ENCODE data around the gene HAS3. TPM values are rescaled to one million over a fixed set of nuclear protein-coding genes. Genes with fewer than 3 reads are reported as not detected.

HAS3 gene
- total and polyA plus RNA-seq, 2 donors from 2014 or later = 0.34 to 2.1 TPM

GRCh38 chr16:69111216-69111875 lies 5.9 kb downstream of the HAS3 start:
- FAIRE-seq (no peak), DNase-seq (no peak)
- intact Hi-C loops (cut with DNase I) = no loop called here
- no peak overlapping the region for H3K27ac ChIP-seq (ENCODE audit: low read depth in 2 of 2, low read length in 2 of 2)
- TF ChIP-seq, protein P1, sequence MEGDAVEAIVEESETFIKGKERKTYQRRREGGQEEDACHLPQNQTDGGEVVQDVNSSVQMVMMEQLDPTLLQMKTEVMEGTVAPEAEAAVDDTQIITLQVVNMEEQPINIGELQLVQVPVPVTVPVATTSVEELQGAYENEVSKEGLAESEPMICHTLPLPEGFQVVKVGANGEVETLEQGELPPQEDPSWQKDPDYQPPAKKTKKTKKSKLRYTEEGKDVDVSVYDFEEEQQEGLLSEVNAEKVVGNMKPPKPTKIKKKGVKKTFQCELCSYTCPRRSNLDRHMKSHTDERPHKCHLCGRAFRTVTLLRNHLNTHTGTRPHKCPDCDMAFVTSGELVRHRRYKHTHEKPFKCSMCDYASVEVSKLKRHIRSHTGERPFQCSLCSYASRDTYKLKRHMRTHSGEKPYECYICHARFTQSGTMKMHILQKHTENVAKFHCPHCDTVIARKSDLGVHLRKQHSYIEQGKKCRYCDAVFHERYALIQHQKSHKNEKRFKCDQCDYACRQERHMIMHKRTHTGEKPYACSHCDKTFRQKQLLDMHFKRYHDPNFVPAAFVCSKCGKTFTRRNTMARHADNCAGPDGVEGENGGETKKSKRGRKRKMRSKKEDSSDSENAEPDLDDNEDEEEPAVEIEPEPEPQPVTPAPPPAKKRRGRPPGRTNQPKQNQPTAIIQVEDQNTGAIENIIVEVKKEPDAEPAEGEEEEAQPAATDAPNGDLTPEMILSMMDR (IDR thresholded peaks at IDR 0.05; ENCODE audit: borderline replicate concordance, extremely low read depth, insufficient read depth) = no peak
- H3K27me3 ChIP-seq (ENCODE audit: control insufficient read depth, insufficient read depth, low read length) = no peaks in the 10 kb centered on the region
- no peak overlapping the region for H3K9ac ChIP-seq (ENCODE audit: low read length in 3 of 3)
- no peak overlapping the region for H3K4me3 ChIP-seq (ENCODE audit: low read length in 3 of 3)
- H3K36me3 ChIP-seq (ENCODE audit: control insufficient read depth in 2 of 3, insufficient read depth in 3 of 3, low read length in 3 of 3) = peaks cover 0 to 17% (median 2%) of the 10 kb centered on the region in 3 donors
- no peaks in the 10 kb centered on the region for H3K9me3 ChIP-seq (ENCODE audit: control insufficient read depth in 2 of 3, insufficient read depth in 1 of 3, low read length in 3 of 3)
- peaks cover 0 to 18% (median 12%) of the 10 kb centered on the region in 3 donors for H3K4me1 ChIP-seq (ENCODE audit: control insufficient read depth in 2 of 3, insufficient read depth in 2 of 3, low read depth in 1 of 3, low read length in 3 of 3)

DNA sequence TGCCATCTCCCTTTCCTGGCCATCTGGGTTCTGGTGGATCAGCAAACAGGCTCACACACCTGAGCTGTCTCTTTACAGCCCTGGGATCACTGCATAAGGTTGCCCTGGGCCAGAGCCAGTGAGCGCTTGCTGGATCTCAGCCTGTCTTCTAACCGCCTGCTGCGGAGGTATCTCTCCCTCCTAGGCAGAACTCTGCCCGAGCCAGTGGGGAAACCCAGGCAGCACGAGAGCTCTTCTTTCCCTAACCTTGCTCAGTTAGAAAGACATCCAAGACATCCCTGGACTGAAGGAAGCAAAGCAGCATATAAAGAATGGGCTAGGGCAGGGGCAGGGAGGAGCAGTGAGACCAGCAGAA lies 6.4 kb downstream of the HAS3 start:
- TF ChIP-seq, protein P1 (IDR thresholded peaks at IDR 0.05; ENCODE audit: borderline replicate concordance, extremely low read depth, insufficient read depth) = no peak

DNA sequence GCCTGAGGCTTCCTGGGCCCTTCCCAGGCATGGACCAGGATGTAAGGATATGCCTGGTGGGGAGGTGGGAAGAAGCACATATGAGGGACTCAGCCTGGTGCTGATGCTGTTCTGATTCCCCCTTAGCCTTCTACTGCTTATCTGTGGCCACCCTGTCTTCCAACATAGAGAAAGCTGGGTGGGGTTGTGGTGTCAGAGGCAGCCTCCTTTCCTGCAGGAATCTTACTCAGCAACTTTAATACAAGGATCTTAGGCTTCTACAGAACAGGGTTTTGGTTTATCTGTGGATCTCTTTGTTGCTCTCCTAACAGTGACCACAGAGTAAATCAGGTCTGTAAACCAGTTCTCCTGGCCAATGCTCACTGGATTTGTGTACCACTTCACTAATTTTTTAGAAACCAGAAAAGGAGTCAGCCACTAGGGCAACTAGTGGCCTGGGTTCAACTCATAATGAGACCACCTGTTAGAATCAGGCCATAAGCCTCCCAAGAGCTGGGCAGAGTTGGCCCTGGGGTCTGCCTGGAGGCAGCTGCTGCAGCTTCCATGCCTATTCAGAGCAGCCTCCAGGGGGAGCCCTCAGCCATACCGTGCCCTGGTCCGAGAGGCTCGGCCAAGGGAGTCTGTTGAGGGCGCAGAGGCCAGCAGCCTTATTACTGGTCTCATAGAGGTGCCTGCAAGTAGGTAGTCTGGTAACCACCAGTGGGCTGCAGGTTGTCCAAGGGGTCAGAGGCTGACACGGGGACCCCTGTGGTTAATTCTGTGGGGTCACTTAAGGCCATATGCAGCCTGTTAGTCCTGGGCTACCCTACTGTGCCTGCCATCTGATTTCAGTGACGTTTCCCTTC lies 7.1 kb downstream of the HAS3 start:
- intact Hi-C loops (cut with DNase I) = no loop called here
- peaks cover 0 to 18% (median 11%) of the 10 kb centered on the region in 3 donors for H3K4me1 ChIP-seq (ENCODE audit: control insufficient read depth in 2 of 3, insufficient read depth in 2 of 3, low read depth in 1 of 3, low read length in 3 of 3)
- H3K27ac ChIP-seq (ENCODE audit: low read depth in 2 of 2, low read length in 2 of 2) = no peak overlapping the region
- H3K9ac ChIP-seq (ENCODE audit: low read length in 3 of 3) = no peak overlapping the region
- H3K9me3 ChIP-seq (ENCODE audit: control insufficient read depth in 2 of 3, insufficient read depth in 1 of 3, low read length in 3 of 3) = no peaks in the 10 kb centered on the region
- TF ChIP-seq, protein P1 (IDR thresholded peaks at IDR 0.05; ENCODE audit: borderline replicate concordance, extremely low read depth, insufficient read depth) = peak; percentile 62
- peaks cover 0 to 17% (median 2%) of the 10 kb centered on the region in 3 donors for H3K36me3 ChIP-seq (ENCODE audit: control insufficient read depth in 2 of 3, insufficient read depth in 3 of 3, low read length in 3 of 3)
- FAIRE-seq (no peak), DNase-seq (peak; percentile 37 to 79 (median 52))
- H3K4me3 ChIP-seq (ENCODE audit: low read length in 3 of 3) = no peak overlapping the region
- H3K27me3 ChIP-seq (ENCODE audit: control insufficient read depth, insufficient read depth, low read length) = no peaks in the 10 kb centered on the region

More for the DNA sequence above, 6.4 kb downstream of the HAS3 start:
- Histone ChIP-seq H3K27me3 (ENCODE audit: control insufficient read depth, insufficient read depth, low read length) (no peaks in the 10 kb centered on the region), H3K4me1 (ENCODE audit: control insufficient read depth in 2 of 3, insufficient read depth in 2 of 3, low read depth in 1 of 3, low read length in 3 of 3) (peaks cover 0 to 17% (median 17%) of the 10 kb centered on the region in 3 donors), H3K4me3 (ENCODE audit: low read length in 3 of 3) (no peak overlapping the region), H3K27ac (ENCODE audit: low read depth in 2 of 2, low read length in 2 of 2) (no peak overlapping the region), H3K36me3 (ENCODE audit: control insufficient read depth in 2 of 3, insufficient read depth in 3 of 3, low read length in 3 of 3) (peaks cover 0 to 17% (median 2%) of the 10 kb centered on the region in 3 donors), H3K9ac (ENCODE audit: low read length in 3 of 3) (no peak overlapping the region), H3K9me3 (ENCODE audit: control insufficient read depth in 2 of 3, insufficient read depth in 1 of 3, low read length in 3 of 3) (no peaks in the 10 kb centered on the region)
- no peak for FAIRE-seq
- no peak for DNase-seq
- intact Hi-C loops (cut with DNase I) = no loop called here
